IMR-90 (cell line): Measurements from ENCODE around the gene LMBR1L. TPM values are rescaled to one million over a fixed set of nuclear protein-coding genes. Genes with fewer than 3 reads are reported as not detected.

Experiments used
- ATAC-seq: fragments of 200-7000 bp; cut with Tn5 transposase; 2 replicates; pipeline ENCODE4 v1.9.1; 2020; ENCODE audit warnings: low read depth, mild to moderate bottlenecking, moderate library complexity
- BruUV-seq: library from RNA; stranded (reverse); fragments of 400-500 nt; replicated peaks from 2 replicates; lab custom pipeline; 2021; lab: Mats Ljungman, UMichigan
- CTCF ChIA-PET: fragments of 300-600 bp; formaldehyde crosslinking; extraction: SDS; loops from one replicate; lab custom pipeline; 2021; ENCODE audit warnings: antibody characterized with exemption; lab: Yijun Ruan, JAX
- POLR2A ChIA-PET: fragments of 300-600 bp; sonication (Branson Sonifier 250); formaldehyde crosslinking; loops from one replicate; lab custom pipeline; 2022; ENCODE audit warnings: antibody characterized with exemption; ENCODE audit not compliant: unreplicated experiment; lab: Charles Lee
- DNase-seq: peaks from one replicate; pipeline ENCODE4 v3.0.0; 2013
- H2AFZ ChIP-seq: replicated peaks from 2 replicates; pipeline ENCODE3; 2013; ENCODE audit warnings: low read length, mild to moderate bottlenecking; ENCODE audit not compliant: poor library complexity
- H2AK5ac ChIP-seq: 2 replicates; pipeline ENCODE4 v1.6.1; 2013; ENCODE audit warnings: low read depth, low read length, inconsistent platforms
- H2AK9ac ChIP-seq: replicated peaks from 2 replicates; pipeline ENCODE3; 2013; ENCODE audit warnings: mild to moderate bottlenecking, low read depth, low read length, moderate library complexity; ENCODE audit not compliant: poor library complexity
- H2BK120ac ChIP-seq: 2 replicates; pipeline ENCODE4 v1.6.1; 2013; ENCODE audit warnings: low read depth, low read length, inconsistent platforms
- H2BK15ac ChIP-seq: 3 replicates; pipeline ENCODE4 v1.6.1; 2013; ENCODE audit warnings: low read depth, low read length, inconsistent platforms
- H2BK20ac ChIP-seq: 2 replicates; pipeline ENCODE4 v1.6.1; 2013; ENCODE audit warnings: low read depth, mild to moderate bottlenecking, inconsistent platforms, low read length, moderate library complexity
- H2BK5ac ChIP-seq: 2 replicates; pipeline ENCODE4 v1.6.1; 2013; ENCODE audit warnings: mild to moderate bottlenecking, low read depth, low read length, inconsistent platforms; ENCODE audit not compliant: poor library complexity, severe bottlenecking
- H3K14ac ChIP-seq: replicated peaks from 2 replicates; pipeline ENCODE4 v1.6.1; 2013; ENCODE audit warnings: low read depth, low read length, inconsistent platforms
- H3K18ac ChIP-seq: 2 replicates; pipeline ENCODE4 v1.6.1; 2013; ENCODE audit warnings: low read depth, low read length, control low read depth
- H3K23ac ChIP-seq: 2 replicates; pipeline ENCODE4 v1.6.1; 2013; ENCODE audit warnings: low read depth, low read length, inconsistent platforms
- H3K27ac ChIP-seq: 2 replicates; pipeline ENCODE4 v1.5.1; 2013; ENCODE audit warnings: mild to moderate bottlenecking, control low read depth, low read length; ENCODE audit not compliant: insufficient read depth
- H3K27me3 ChIP-seq: 2 replicates; pipeline ENCODE4 v1.6.1; 2013; ENCODE audit warnings: low read length; ENCODE audit not compliant: control insufficient read depth, insufficient read depth
- H3K36me3 ChIP-seq: 2 replicates; pipeline ENCODE4 v1.6.1; 2013; ENCODE audit warnings: low read length, mixed read lengths; ENCODE audit not compliant: control insufficient read depth, insufficient read depth
- H3K4ac ChIP-seq: 2 replicates; pipeline ENCODE4 v1.6.1; 2013; ENCODE audit warnings: low read depth, low read length, inconsistent platforms
- H3K4me1 ChIP-seq: 2 replicates; pipeline ENCODE4 v1.6.1; 2013; ENCODE audit warnings: low read length, mixed read lengths; ENCODE audit not compliant: control insufficient read depth, insufficient read depth
- H3K4me2 ChIP-seq: 2 replicates; pipeline ENCODE4 v1.6.1; 2013; ENCODE audit warnings: low read depth, mild to moderate bottlenecking, control low read depth, low read length, moderate library complexity
- H3K4me3 ChIP-seq: 2 replicates; pipeline ENCODE4 v1.5.1; 2013; ENCODE audit warnings: low read depth, mild to moderate bottlenecking, control low read depth, low read length, moderate library complexity; ENCODE audit not compliant: insufficient read depth
- H3K56ac ChIP-seq: 2 replicates; pipeline ENCODE4 v1.6.1; 2013; ENCODE audit warnings: low read length, inconsistent platforms; ENCODE audit not compliant: insufficient read depth; ENCODE audit errors: extremely low read depth
- H3K79me1 ChIP-seq, 2 experiments: 2 replicates each; pipeline ENCODE4 v1.6.1; 2013; ENCODE audit warnings: low read length in 2 of 2, inconsistent platforms in 1 of 2, low read depth in 1 of 2
- H3K9ac ChIP-seq: 2 replicates; pipeline ENCODE4 v1.6.1; 2013; ENCODE audit warnings: low read depth, low read length, control low read depth
- H3K9me1 ChIP-seq: 2 replicates; pipeline ENCODE4 v1.6.1; 2013; ENCODE audit warnings: low read length, inconsistent platforms; ENCODE audit not compliant: insufficient read depth
- H3K9me3 ChIP-seq: 2 replicates; pipeline ENCODE4 v1.6.1; 2013; ENCODE audit warnings: low read length; ENCODE audit not compliant: control insufficient read depth, insufficient read depth
- H4K20me1 ChIP-seq: 2 replicates; pipeline ENCODE4 v1.6.1; 2013; ENCODE audit warnings: low read length, inconsistent platforms; ENCODE audit not compliant: insufficient read depth
- H4K5ac ChIP-seq: 2 replicates; pipeline ENCODE4 v1.6.1; 2013; ENCODE audit warnings: mild to moderate bottlenecking, low read depth, low read length, control low read depth
- H4K8ac ChIP-seq, 2 experiments: 2 replicates each; pipeline ENCODE4 v1.6.1; 2013; ENCODE audit warnings: low read depth in 2 of 2, low read length in 2 of 2, control low read depth in 1 of 2, inconsistent platforms in 1 of 2
- H4K91ac ChIP-seq: 2 replicates; pipeline ENCODE4 v1.6.1; 2013; ENCODE audit warnings: low read depth, low read length, inconsistent platforms; ENCODE audit not compliant: insufficient read depth
- BHLHE40 ChIP-seq: fragments of 150-350 bp; IDR thresholded peaks from 2 replicates; pipeline ENCODE4 v1.6.1; 2016; ENCODE audit warnings: mild to moderate bottlenecking, low read depth, low read length
- CEBPB ChIP-seq: IDR thresholded peaks from 2 replicates; pipeline ENCODE4 v1.6.1; 2012; ENCODE audit warnings: low read depth, low read length, improper control_type of control experiment
- CHD1 ChIP-seq: IDR thresholded peaks from 2 replicates; pipeline ENCODE4 v1.6.1; 2012; ENCODE audit warnings: low read depth, low read length, improper control_type of control experiment
- CTCF ChIP-seq: conservative IDR thresholded peaks from 2 replicates; pipeline ENCODE4 v1.5.1; 2012; ENCODE audit warnings: mild to moderate bottlenecking, low read depth, low read length, improper control_type of control experiment
- ELK1 ChIP-seq: fragments of 150-350 bp; IDR thresholded peaks from 2 replicates; pipeline ENCODE4 v1.6.1; 2016; ENCODE audit warnings: low read depth, mild to moderate bottlenecking, low read length, moderate library complexity, borderline replicate concordance
- FOS ChIP-seq: fragments of 150-350 bp; IDR thresholded peaks from 2 replicates; pipeline ENCODE4 v1.6.1; 2016; ENCODE audit warnings: low read depth, low read length
- NFE2L2 ChIP-seq: fragments of 150-350 bp; IDR thresholded peaks from 2 replicates; pipeline ENCODE4 v1.6.1; 2016; ENCODE audit warnings: low read depth, mild to moderate bottlenecking, low read length
- RAD21 ChIP-seq: IDR thresholded peaks from 2 replicates; pipeline ENCODE4 v1.6.1; 2012; ENCODE audit warnings: low read length, improper control_type of control experiment
- USF2 ChIP-seq: fragments of 150-350 bp; IDR thresholded peaks from 2 replicates; pipeline ENCODE4 v1.6.1; 2017; ENCODE audit warnings: mild to moderate bottlenecking, antibody characterized with exemption, low read length, low read depth
- WGBS, 2 experiments: methylation state at CpG; one replicate each; pipeline versions ENCODE4 v1.1.5 to v1.1.7; 2013; ENCODE audit warnings: missing lambda C conversion rate in 2 of 2; ENCODE audit not compliant: insufficient read length in 1 of 2; ENCODE audit errors: extremely low coverage in 2 of 2; 5-methylcytosine and 5-hydroxymethylcytosine counted together
- dilution Hi-C: fragments of 300-500 bp; cut with HindIII; formaldehyde crosslinking; loops from one replicate; pipeline ENCODE4 v1.14.3; 2018; ENCODE audit warnings: low sequenced_read_pairs; ENCODE audit not compliant: unreplicated experiment
- in situ Hi-C: fragments of 300-500 bp; cut with MboI; formaldehyde crosslinking; loops from 3 replicates; pipeline ENCODE4 v1.14.3; 2019; ENCODE audit warnings: low sequenced_read_pairs, inconsistent platforms, mixed read lengths
- intact Hi-C: fragments of 100-400 bp; cut with micrococcal nuclease; formaldehyde crosslinking; loops from 2 replicates; pipeline ENCODE4 v1.10.0; 2022
- polyA plus RNA-seq, 3 experiments: library from polyadenylated mRNA; depleted of rRNA; stranded (reverse); fragments of >200 nt; gene quantifications; 2 replicates each; pipeline ENCODE4 v1.2.3, GENCODE V29; 2012; ENCODE audit warnings: low replicate concordance in 1 of 3
- total RNA-seq: library from RNA; depleted of rRNA; stranded (reverse); fragments of >200 nt; gene quantifications from 2 replicates; pipeline ENCODE4 v1.2.3, GENCODE V29; 2012

Gene LMBR1L
- total and polyA plus RNA-seq, 2 of the 4 experiments (the other 2 are of a cell fraction), result 33.0 to 44.6 TPM

GRCh38 chr12:49092086-49092815 is 18.4 kb downstream of the LMBR1L start (continued):
- no peak for TF ChIP-seq ELK1
- peak; percentile 39; the same call in 1 of the 2 replicates for TF ChIP-seq RAD21

GRCh38 chr12:49091836-49092085 is 18.9 kb downstream of the LMBR1L start:
- H3K4me2 ChIP-seq, result peak overlapping the region; percentile 48
- no TSS peak for BruUV-seq
- no peak overlapping the region for H2BK15ac ChIP-seq
- no peak overlapping the region for H2AK5ac ChIP-seq
- WGBS, 2 experiments, result 4% methylated on average over 10 of the region's 14 CpGs; no CpG with 5 or more reads in 1 of the 2 experiments
- H4K20me1 ChIP-seq, result no peaks in the 10 kb centered on the region; the same call in 1 of the 2 replicates
- peaks cover under 1% of the 10 kb centered on the region; the same call in 1 of the 2 replicates for H3K36me3 ChIP-seq
- no peak overlapping the region for H2BK5ac ChIP-seq
- ChIA-PET POLR2A (interaction anchor here (0.6 kb wide), 1 partner anchor 109 kb away, joined by 4 read pairs; no protein-coding TSS in a partner anchor), CTCF (interaction anchor here (0.6 to 1.3 kb wide), 2 partner anchors 29 to 160 kb away, joined by 4 to 7 read pairs; no protein-coding TSS in a partner anchor)
- H3K14ac ChIP-seq, result no peak overlapping the region
- intact Hi-C loops, result no loop called here
- H4K8ac ChIP-seq, result no peak overlapping the region; a peak in 1 of 4 replicates
- dilution Hi-C loops, result no loop called here
- H3K27ac ChIP-seq, result no peak overlapping the region
- H2AFZ ChIP-seq, result peak overlapping the region; percentile 79
- H3K4ac ChIP-seq, result no peak overlapping the region
- 0 out of 4 replicates have a peak, but pooled peaks cover 0 to 3% of the 10 kb centered on the region in 2 experiments for H3K79me1 ChIP-seq
- H3K9me1 ChIP-seq, result peaks cover 2% of the 10 kb centered on the region; the same call in 1 of the 2 replicates
- H4K91ac ChIP-seq, result no peak overlapping the region
- H4K5ac ChIP-seq, result no peak overlapping the region
- H3K18ac ChIP-seq, result no peak overlapping the region
- H3K23ac ChIP-seq, result no peak overlapping the region
- peak overlapping the region; percentile 58 for H2AK9ac ChIP-seq
- peaks cover 9% of the 10 kb centered on the region; the same call in 1 of the 2 replicates for H3K4me1 ChIP-seq
- no peak overlapping the region for H3K9ac ChIP-seq
- no peak overlapping the region; the same call in 1 of the 2 replicates for H3K4me3 ChIP-seq
- peaks cover 30% of the 10 kb centered on the region; the same call in 1 of the 2 replicates for H3K27me3 ChIP-seq
- DNase-seq (peak; percentile 43), ATAC-seq (no peak)
- in situ Hi-C loops, result no loop called here
- no peak overlapping the region for H2BK20ac ChIP-seq
- no peak overlapping the region for H2BK120ac ChIP-seq
- no peaks in the 10 kb centered on the region for H3K9me3 ChIP-seq
- no peak overlapping the region for H3K56ac ChIP-seq
- no peak for TF ChIP-seq CTCF
- TF ChIP-seq BHLHE40, result no peak
- TF ChIP-seq RAD21, result no peak
- TF ChIP-seq ELK1, result no peak
- no peak for TF ChIP-seq NFE2L2
- TF ChIP-seq CEBPB, result no peak
- no peak for TF ChIP-seq CHD1
- no peak for TF ChIP-seq FOS
- no peak for TF ChIP-seq USF2
